Measurements from ENCODE around the gene EXD3. TPM values are rescaled to one million over a fixed set of nuclear protein-coding genes. Genes with fewer than 3 reads are reported as not detected.
"Not testable (repeated sequence)": the region's sequence is repeated elsewhere in the genome, so short reads cannot be mapped to it uniquely, and the experiment has no call there.

The EXD3 gene
- total RNA-seq, 1 experiment from 2014 or later = 14.1 TPM

GRCh38 chr9:137458194-137459151, 35.5 kb upstream of the EXD3 start:
- no peak for DNase-seq (ENCODE audit: low spot score)

- no peak for DNase-seq (ENCODE audit: low spot score)
Observed at GRCh38 chr9:137457406-137458193, 34.6 kb upstream of the EXD3 start.

- no peak for DNase-seq (ENCODE audit: low spot score)
Observed at GRCh38 chr9:137456864-137457405, 34.0 kb upstream of the EXD3 start.

GRCh38 chr9:137456061-137456863, 33.3 kb upstream of the EXD3 start:
- no peak for DNase-seq (ENCODE audit: low spot score)

- no peak for DNase-seq (ENCODE audit: low spot score)
Observed at GRCh38 chr9:137455359-137455991, 32.5 kb upstream of the EXD3 start.

- peak; percentile 61 for DNase-seq (ENCODE audit: low spot score)
Observed at GRCh38 chr9:137454597-137455358, 31.8 kb upstream of the EXD3 start.

GRCh38 chr9:137454145-137454596, 31.2 kb upstream of the EXD3 start:
- DNase-seq (ENCODE audit: low spot score) = no peak

- DNase-seq (ENCODE audit: low spot score) = no peak
Observed at GRCh38 chr9:137453643-137454081, 30.7 kb upstream of the EXD3 start.

- no peak for DNase-seq (ENCODE audit: low spot score)
Observed at GRCh38 chr9:137452761-137453642, 30.0 kb upstream of the EXD3 start.

- no peak for DNase-seq (ENCODE audit: low spot score)
Observed at GRCh38 chr9:137452006-137452760, 29.2 kb upstream of the EXD3 start.

GRCh38 chr9:137451264-137452005, 28.5 kb upstream of the EXD3 start:
- not testable (repeated sequence) for DNase-seq (ENCODE audit: low spot score)

GRCh38 chr9:137450539-137451222, 27.7 kb upstream of the EXD3 start:
- DNase-seq (ENCODE audit: low spot score) = not testable (repeated sequence)

- DNase-seq (ENCODE audit: low spot score) = no peak
Observed at GRCh38 chr9:137449931-137450538, 27.1 kb upstream of the EXD3 start.

- no peak for DNase-seq (ENCODE audit: low spot score)
Observed at GRCh38 chr9:137449081-137449844, 26.3 kb upstream of the EXD3 start.

GRCh38 chr9:137448602-137448962, 25.6 kb upstream of the EXD3 start:
- DNase-seq (ENCODE audit: low spot score) = no peak
